Measurements from ENCODE around the gene CACNB2. TPM values are rescaled to one million over a fixed set of nuclear protein-coding genes. Genes with fewer than 3 reads are reported as not detected.

The CACNB2 gene
- total and polyA plus RNA-seq, 10 of the 15 experiments (the other 5 are each of a cell fraction or from before 2014, with no cell fraction given): 0.62 to 8.1 (median 1.2) TPM

DNA sequence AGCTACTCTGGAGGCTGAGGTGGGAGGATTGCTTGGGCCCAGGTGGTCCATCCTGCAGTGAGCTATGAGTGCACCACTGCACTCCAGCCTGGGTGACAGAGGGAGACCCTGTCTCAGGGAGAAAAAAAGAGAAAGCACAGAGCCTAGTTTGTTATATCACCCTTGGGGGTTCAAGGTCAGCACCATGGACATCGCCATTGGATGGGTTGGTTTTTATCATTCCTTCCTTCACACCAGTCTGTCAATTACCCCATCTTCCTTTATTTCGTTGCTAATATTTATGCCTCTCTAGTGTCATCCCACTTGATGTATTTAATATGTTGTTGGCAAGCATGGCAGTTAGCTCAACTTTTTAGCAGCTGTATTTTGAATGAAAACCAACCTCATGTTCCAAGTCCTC, 328.9 kb downstream of the CACNB2 start:
- FAIRE-seq (no peak), DNase-seq (ENCODE audit: low read depth, low spot score) (no peak), ATAC-seq (no peak)
- BruUV-seq (replicated peaks): no TSS peak
- ChIA-PET POLR2A (interaction anchor here (0.5 kb wide), 1 partner anchor 72 kb away, joined by 3 read pairs; no protein-coding TSS in a partner anchor), SMC1A (ENCODE audit: uncharacterized antibody, unreplicated experiment) (interaction anchor here (1.0 to 2.0 kb wide), 6 partner anchors 12 to 149 kb away, joined by 3 to 7 read pairs (median 4); no protein-coding TSS in a partner anchor), RAD21 (ENCODE audit: unreplicated experiment) (interaction anchor here (0.9 to 3.9 kb wide), 4 partner anchors 18 to 68 kb away, joined by 3 to 17 read pairs (median 5); no protein-coding TSS in a partner anchor), CTCF (interaction anchor here (0.7 kb wide), 1 partner anchor 49 kb away, joined by 3 read pairs; no protein-coding TSS in a partner anchor)
- no peaks in the 10 kb centered on the region for H3K36me3 ChIP-seq (ENCODE audit: control insufficient read depth in 2 of 2, insufficient read depth in 2 of 2, low read length in 1 of 2)
- no peak overlapping the region for H3K4me2 ChIP-seq (ENCODE audit: control insufficient read depth, insufficient read depth)
- no peaks in the 10 kb centered on the region for H3K9me3 ChIP-seq (replicated peaks; ENCODE audit: control insufficient read depth, insufficient read depth, low read length)
- TF ChIP-seq, protein P1, sequence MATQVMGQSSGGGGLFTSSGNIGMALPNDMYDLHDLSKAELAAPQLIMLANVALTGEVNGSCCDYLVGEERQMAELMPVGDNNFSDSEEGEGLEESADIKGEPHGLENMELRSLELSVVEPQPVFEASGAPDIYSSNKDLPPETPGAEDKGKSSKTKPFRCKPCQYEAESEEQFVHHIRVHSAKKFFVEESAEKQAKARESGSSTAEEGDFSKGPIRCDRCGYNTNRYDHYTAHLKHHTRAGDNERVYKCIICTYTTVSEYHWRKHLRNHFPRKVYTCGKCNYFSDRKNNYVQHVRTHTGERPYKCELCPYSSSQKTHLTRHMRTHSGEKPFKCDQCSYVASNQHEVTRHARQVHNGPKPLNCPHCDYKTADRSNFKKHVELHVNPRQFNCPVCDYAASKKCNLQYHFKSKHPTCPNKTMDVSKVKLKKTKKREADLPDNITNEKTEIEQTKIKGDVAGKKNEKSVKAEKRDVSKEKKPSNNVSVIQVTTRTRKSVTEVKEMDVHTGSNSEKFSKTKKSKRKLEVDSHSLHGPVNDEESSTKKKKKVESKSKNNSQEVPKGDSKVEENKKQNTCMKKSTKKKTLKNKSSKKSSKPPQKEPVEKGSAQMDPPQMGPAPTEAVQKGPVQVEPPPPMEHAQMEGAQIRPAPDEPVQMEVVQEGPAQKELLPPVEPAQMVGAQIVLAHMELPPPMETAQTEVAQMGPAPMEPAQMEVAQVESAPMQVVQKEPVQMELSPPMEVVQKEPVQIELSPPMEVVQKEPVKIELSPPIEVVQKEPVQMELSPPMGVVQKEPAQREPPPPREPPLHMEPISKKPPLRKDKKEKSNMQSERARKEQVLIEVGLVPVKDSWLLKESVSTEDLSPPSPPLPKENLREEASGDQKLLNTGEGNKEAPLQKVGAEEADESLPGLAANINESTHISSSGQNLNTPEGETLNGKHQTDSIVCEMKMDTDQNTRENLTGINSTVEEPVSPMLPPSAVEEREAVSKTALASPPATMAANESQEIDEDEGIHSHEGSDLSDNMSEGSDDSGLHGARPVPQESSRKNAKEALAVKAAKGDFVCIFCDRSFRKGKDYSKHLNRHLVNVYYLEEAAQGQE (IDR thresholded peaks at IDR 0.05; ENCODE audit: low read depth, low read length): 0 out of 2 replicates have a peak, but pooled peaks have one; percentile 33
- no peak for TF ChIP-seq POLR2AphosphoS2 (IDR thresholded peaks at IDR 0.05; ENCODE audit: low read depth, low read length)
- H3K27me3 ChIP-seq (replicated peaks in 1 of 2; ENCODE audit: control insufficient read depth in 2 of 2, insufficient read depth in 2 of 2, low read length in 1 of 2): no peaks in the 10 kb centered on the region
- H3K9ac ChIP-seq (ENCODE audit: control insufficient read depth, insufficient read depth, low read length): no peak overlapping the region
- H4K20me1 ChIP-seq (ENCODE audit: control insufficient read depth, insufficient read depth): no peaks in the 10 kb centered on the region
- H3K27ac ChIP-seq (ENCODE audit: control insufficient read depth, insufficient read depth): no peak overlapping the region
- H3K4me3 ChIP-seq: no peak overlapping the region
- H3K79me2 ChIP-seq (ENCODE audit: control insufficient read depth, insufficient read depth, low read length): no peaks in the 10 kb centered on the region
- WGBS (ENCODE audit: insufficient coverage, insufficient replicate concordance, low lambda C conversion rate, missing lambda C conversion rate): 23% methylated on average over 2 of the region's 2 CpGs
- H3K4me1 ChIP-seq (ENCODE audit: control insufficient read depth, insufficient read depth, low read length): no peaks in the 10 kb centered on the region
- in situ Hi-C loops (cut with MboI): no loop called here
- H2AFZ ChIP-seq (ENCODE audit: control insufficient read depth, low read depth, low read length): no peak overlapping the region
- intact Hi-C loops (cut with micrococcal nuclease; ENCODE audit: unreplicated experiment): no loop called here

Data from GM12878 (cell line).